Stimulated activated CD8-positive, alpha-beta memory T cell treated with anti-CD3 and anti-CD28 coated beads, Interleukin-7, amount 100 ng/mL, for 24 hours (primary cell): ENCODE data around the gene MAPRE3.
"Not testable (repeated sequence)": the region's sequence is repeated elsewhere in the genome, so short reads cannot be mapped to it uniquely, and the experiment has no call there.

Experiments used
- DNase-seq: peaks from one replicate; pipeline ENCODE4 v3.0.0-alpha.2; 2020; ENCODE audit warnings: low read depth

Gene MAPRE3

GRCh38 chr2:27070653-27071276, 100.3 kb downstream of the MAPRE3 start:
- DNase-seq, result no peak

GRCh38 chr2:27071277-27071989, 101.0 kb downstream of the MAPRE3 start, which contains the start of gene OST4:
Gene OST4, minus strand, starts transcription at chr2:27071654.
- DNase-seq, result peak; percentile 80

- DNase-seq, result no peak
Observed at GRCh38 chr2:27071990-27072830, 101.8 kb downstream of the MAPRE3 start.

- DNase-seq, result no peak
Observed at GRCh38 chr2:27072920-27073319, 102.5 kb downstream of the MAPRE3 start.

GRCh38 chr2:27073782-27074181, 103.3 kb downstream of the MAPRE3 start:
- DNase-seq, result no peak

- DNase-seq, result no peak
Observed at GRCh38 chr2:27074738-27075565, 104.5 kb downstream of the MAPRE3 start.

- DNase-seq, result not testable (repeated sequence)
Observed at GRCh38 chr2:27075566-27075871, 105.1 kb downstream of the MAPRE3 start.

- DNase-seq, result no peak
Observed at GRCh38 chr2:27076323-27076722, 105.9 kb downstream of the MAPRE3 start.
